Inflammatory macrophage treated with lipopolysaccharide for 1 hour (primary cell): ENCODE results near the gene HSPB9.

Source experiments
- DNase-seq, 2 donors: peaks; one replicate each; pipeline ENCODE4 v3.0.0-alpha.2; 2020 to 2022

The HSPB9 gene

DNA sequence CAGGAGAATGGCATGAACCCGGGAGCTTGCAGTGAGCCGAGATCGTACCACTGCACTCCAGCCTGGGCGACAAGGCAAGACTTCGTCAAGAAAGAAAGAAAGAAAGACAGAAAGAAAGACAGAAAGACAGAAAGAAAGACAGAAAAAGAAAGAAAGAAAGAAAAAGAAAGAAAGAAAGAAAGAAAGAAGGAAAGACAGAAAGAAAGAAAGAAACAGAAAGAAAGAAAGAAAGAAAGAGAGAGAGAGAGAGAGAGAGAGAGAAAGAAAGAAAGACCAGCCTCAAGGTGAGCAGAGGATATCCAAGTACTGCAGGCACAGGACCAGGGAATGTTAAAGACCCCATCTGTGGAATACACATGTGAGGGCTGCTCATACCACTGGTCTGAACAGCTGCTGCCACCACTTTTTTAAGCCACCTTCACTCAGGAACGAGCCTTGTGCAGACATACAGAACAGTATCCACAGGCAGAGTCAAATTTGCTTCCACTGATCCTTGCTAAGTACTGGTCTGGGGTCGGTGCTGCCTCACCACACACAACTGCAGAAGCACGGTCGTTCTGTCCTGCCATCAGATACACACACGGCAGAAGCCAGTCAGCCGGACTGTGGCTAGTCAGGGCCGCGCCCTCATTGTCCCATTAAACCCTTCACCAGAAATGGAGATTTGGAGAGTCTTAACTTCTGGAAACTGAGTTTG lies 24.5 kb downstream of the HSPB9 start:
- no peak for DNase-seq

DNA sequence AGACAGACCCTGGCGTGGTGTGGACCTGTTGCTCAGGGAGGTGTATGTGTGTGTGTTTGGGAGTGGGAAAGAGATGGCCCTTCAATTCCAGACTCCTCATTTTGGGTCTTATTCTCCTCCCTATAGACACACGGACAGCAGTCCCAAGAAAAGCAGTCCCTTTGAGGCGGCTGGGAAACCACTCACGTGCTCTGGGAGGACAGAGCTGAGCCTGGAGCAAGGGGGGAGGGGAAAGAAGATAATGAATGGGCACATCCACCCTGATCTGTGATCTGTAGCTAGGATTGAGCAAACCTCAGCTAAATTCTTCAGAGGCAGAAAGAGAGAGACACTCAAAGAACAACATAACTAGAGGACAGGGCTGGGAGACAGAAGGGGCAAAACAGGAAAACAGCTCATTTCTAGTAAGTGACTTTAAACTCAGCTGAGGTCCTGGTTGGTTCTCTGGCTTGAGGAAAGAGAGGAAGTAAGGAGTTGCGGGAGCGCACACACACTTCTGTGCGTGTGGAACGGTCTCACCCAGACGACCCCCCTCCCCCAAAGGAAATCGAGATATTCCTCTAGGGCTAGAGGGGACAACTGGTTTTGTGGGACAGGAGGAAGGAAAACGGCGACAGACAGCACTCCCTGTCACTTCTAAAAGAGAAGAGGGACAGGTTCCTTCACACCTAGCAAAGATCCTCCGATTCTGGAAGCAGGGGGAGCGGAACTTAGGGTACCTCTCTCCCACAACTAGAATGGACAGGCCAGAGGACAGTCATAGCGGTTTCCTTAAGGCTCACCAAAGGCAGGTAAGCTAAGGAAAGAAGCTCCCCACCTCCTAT lies 31.5 kb downstream of the HSPB9 start:
- peak; percentile 13 to 22 for DNase-seq

DNA sequence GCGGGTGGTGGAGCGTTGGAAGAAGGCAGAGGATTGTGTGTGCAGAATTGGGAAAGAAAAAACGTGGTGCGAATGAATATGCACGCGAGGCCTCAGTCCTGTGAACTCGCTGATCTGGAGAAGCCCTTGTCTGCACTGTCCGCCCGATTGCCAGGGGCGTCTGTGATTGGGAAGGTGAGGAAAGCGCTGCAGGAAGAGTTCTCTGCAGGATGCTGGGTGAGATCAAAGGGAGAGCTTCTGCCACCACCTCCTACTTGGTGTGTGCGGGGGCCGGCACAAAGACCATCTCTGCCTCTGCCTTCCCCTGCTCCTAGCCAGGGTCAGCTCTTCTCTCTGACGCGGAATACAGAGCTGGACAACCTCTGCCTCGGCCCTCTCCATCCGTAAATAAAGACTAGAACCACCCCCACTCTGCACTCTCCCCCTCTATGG lies 33.0 kb downstream of the HSPB9 start:
- no peak for DNase-seq

DNA sequence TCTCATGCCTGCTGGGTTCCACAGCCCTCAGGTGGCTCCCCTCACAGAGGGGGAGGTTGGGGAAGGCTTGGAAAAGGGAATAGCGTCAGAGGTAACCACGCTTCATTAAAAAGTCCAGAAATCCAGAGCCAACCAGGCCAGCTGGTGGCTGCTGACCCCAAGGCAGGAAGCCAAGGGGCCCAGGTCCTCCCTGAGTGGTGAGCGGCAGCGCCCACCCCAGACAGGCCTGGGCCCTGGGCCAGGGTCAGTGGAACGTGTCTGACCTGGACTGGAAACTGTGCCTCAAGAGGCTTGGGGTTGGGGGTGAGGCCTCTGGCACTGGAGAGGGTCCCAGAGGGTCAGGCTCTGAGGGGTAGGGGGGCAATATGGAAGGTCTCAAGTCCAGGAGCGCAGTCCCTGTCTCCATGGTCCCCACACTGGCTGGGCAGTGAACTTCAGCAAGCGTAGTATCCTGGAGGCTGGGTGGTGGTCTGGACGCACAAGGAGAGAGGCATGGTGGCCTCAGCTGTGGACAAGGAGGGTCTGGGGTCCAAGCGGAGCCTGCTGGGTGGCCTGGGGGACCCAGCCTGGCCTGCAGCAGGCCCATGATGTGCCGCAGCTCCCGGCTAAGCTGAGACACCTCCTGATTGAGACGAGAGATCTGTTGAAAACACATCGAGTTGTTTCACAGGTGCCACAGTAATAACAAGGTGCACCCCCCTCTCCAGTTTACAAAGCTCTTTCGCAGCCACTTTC lies 37.4 kb downstream of the HSPB9 start:
- DNase-seq: no peak

DNA sequence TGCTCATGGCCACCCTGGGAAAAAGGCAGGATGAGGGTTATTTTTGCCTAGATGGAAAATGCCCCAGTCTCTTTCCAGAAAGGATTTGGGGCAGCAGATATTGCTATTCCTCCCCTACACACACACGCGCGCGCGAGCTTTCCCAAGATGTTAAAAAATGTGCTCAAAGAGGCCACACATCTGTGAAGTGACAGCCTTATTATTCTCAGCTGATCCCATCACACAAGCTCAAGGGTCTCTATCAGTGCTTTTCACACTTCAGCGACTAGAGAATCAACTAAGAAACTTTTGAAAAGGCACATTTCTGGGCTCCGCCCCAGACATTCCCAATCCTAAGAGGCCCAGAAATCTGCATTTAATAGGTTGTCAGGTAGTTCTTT lies 37.9 kb downstream of the HSPB9 start:
- no peak for DNase-seq

DNA sequence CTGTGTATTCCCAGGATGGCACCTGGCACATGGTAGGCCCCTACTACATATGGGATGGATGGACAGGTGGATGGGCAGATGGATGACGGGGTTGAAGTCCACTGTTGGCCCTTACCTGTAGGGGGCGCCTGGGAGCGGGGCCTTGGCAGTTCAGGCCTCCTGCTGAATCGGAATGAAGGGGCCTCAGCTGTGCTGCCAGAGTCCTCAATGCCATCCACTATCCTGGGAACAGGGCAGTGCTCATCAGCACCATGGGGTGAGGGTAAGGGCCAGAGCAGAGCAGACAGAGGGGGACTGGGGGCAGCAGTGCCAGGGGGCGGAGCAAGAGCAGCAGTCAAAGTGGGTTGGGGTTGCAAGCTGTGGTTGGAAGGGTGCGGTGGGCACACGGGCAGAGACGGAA lies 40.5 kb downstream of the HSPB9 start:
- peak in 1 of 2 donors; percentile 46 for DNase-seq

DNA sequence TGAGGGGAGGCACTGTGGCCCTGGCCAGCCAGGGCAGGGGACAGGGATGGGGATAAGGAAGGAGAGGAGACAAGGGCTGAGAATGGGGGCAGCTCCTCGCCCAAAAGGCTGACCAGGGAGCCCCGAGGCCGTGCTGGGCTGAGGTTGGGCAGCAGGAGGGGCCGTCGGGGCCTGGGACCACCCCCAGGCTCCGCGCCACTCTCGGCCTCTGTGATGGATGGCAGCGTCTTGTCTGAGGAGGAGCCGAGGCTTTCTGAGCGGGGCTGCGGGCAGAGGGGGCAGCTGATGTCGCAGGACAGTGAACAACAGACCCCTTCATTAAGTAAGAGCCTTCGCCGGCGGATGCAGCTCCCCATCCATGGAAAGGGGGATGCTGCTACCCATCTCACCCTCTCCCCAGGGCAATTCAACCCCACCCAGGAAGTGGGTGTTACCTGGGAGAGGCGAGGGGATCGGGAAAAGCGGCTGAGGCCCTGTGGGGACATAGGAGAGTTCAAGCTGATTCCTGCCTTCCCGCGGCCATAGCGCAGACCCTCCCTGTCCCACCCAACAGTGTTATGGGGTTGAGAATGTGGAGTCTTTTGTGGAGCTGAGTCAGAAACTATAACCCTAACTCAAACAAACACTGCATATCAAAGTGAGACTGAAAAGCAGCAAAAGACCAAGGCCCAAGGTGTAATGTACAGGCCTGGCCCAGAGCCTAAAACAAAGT lies 41.2 kb downstream of the HSPB9 start:
- no peak for DNase-seq

DNA sequence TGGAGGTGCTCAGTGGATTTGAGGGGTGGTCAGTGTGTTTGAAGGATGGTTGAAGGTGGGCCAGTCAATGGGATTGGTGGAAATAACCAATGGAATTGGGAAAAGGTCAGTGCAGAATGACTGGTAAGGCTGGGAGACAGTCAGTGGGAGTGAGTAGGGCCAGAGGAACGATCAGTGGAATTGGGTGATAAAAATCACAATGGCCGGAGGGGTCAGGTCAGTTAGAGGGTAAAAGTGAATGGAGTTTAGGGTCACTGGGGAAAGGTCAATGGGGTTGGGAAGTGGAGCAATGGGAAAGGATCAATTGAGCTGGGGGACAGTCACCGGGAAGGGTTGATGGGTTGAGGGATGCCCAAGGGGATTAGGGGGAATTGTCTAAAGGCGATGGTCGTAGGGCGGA lies 43.1 kb downstream of the HSPB9 start:
- DNase-seq: no peak

DNA sequence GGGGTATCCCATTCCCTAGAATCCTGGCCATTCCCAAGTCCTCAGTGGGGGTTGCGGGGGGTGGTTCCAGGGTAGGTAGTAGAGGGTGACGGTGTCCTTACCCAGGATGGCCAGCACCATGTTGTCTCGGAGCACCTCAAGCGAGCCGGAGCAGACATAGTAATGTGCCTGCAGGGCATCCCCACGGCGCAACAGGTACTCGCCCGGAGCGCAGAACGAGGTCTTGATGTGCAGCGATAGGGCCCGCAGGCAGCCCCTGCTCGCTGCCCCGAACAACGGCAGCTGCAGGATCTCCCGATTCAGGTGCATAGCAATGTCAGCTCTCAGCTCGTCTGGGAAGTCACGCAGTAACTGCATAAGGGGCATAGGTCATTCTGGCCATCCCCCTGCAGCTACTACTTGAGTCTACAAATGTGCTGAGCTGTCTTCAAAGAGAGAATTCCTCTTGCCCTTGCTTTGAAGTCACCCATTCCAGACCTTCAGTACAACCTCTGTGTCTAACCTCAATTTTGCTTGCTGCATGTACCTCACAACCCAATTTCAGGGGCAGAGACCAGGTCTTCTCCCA lies 43.7 kb downstream of the HSPB9 start:
- no peak for DNase-seq

DNA sequence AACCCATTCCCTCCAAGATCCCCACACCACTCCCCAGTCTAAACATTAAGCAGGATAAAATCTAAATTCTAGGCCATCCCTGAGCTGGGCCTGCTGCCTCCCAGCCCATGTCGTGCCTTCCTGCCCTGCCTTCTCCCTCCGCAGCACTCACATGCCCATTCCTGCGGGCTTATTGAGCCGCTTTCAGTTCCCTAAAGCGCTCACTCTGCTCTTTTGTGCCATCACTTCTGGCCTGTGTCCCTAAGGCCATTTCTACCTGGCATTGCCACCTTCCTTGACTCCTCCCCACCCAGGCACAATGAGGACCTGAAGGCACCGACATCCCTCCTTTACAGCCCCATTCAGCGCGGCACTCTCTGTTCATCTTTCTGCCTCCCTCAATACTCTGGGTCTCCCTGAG lies 45.2 kb downstream of the HSPB9 start:
- DNase-seq: peak in 1 of 2 donors; percentile 17

DNA sequence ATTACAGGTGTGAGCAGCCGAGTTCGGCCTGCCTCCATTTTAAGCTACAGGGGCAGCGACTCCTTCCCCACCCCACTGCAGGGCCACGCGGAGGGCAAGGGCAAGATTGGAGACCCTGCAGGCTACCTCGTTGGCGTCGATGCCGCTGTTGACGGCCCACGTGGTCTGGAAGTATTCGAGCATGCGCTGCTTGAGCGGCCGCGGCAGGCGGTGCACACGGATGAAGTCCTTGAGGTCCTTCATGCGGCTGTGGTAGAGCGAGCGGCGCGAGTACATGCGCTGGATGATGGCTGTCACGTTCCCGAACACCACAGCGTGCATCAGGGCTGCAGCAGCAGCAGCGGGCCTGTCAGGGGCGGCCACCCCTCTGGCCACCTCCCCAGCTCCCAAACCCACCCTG lies 46.7 kb downstream of the HSPB9 start:
- no peak for DNase-seq

DNA sequence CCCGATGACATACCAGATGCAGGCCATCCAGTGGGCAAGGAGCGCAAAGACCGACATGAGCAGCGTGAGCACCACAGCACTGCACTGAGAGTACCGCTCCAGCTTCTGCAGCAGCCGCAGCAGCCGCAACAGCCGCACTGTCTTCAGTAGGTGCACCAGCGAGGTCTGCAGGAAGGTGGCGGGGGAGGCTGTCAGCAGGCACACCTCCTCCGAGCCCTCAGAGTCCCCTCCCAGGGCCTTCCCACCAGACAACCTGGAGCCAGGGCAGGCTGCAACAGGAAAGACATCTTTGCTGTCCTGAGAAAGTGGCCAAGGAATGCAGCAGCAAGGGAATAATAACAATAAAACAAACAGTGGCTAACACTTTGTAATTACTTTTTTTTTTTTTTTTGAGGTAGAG lies 49.2 kb downstream of the HSPB9 start:
- DNase-seq: no peak
